ENCODE measurements around the gene RNASEH2A.

RNASEH2A gene

GRCh38 chr19:12806242-12807081 lies at the start of gene RNASEH2A:
Gene RNASEH2A, plus strand, starts transcription at chr19:12806584. Its CDS starts 90 bp downstream, at chr19:12806674.
- peak in 2 of 3 donors; percentile 67 to 75 for DNase-seq (ENCODE audit: low read depth in 3 of 3, low spot score in 1 of 3)

- DNase-seq (ENCODE audit: low read depth in 3 of 3, low spot score in 1 of 3): peak in 1 of 3 donors; percentile 53
Observed at GRCh38 chr19:12757544-12758274, 48.7 kb upstream of the RNASEH2A start.

GRCh38 chr19:12759686-12760085 lies 46.7 kb upstream of the RNASEH2A start:
- no peak for DNase-seq (ENCODE audit: low read depth in 3 of 3, low spot score in 1 of 3)

GRCh38 chr19:12763100-12763499 lies 43.3 kb upstream of the RNASEH2A start:
- DNase-seq (ENCODE audit: low read depth in 3 of 3, low spot score in 1 of 3): no peak

DNA sequence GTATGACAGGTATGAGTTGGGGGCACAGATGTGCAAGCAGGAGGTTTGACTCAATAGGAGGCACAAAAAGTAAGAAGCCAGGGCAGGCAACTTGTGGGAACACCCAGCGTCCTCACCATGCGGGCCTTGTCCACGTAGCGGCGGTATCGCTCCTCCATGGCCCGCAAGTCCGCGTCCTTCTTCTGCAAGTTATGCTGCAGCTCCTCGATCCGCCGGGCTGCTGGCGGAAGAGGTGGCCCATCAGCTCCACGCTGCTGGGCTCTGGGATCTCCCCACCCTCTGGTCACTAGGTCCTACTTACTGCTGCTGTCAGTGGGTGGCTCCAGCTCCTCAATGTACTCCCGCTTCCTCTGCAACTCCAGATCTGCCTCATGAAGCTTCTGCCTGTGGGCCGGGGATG lies 41.7 kb upstream of the RNASEH2A start:
- DNase-seq (ENCODE audit: low read depth in 3 of 3, low spot score in 1 of 3): no peak

DNA sequence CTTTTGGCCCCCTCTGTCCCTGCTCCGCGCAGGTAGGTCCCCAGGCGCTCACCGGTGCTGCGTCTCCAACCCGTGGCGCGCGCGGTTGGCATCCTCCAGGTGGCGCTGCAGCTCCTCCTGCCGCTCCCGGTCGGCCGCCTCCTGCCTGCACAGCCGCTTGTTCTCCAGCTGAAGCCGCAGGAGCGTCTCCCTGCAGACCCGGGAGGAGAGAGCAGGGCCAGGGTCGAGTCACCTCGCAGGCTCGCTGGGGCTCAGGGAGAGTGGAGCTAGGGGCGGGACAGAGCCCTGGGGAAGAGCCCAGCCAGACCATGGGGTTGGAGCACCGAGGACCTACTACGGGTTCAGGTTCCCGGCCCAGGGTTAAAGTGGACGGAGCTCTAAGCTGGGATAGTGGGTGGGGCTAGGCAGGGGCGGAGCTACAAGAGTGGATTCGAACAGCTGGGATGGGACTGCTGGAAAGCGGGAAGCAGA lies 40.3 kb upstream of the RNASEH2A start:
- peak in 2 of 3 donors; percentile 64 to 75 for DNase-seq (ENCODE audit: low read depth in 3 of 3, low spot score in 1 of 3)

DNA sequence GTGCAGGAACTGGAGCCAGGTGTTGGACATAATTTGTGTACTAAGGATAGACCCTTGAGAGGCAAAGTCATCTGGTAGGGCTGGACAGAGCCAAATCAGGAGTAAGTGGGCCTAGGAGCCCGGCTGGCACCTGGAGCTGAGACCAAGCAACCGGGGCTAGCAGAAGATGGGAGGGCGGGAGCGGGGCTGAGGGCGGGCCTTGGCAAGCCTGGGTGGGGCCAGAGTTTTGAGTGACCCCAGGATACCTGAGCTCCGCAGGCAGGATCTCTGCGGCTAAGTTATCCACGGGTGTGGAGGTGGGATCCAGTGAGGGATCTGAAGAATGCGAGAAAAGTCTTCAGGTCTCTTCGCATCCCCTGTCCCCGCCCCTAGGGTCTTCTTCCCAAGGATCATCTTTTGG lies 39.2 kb upstream of the RNASEH2A start:
- no peak for DNase-seq (ENCODE audit: low read depth in 3 of 3, low spot score in 1 of 3)

GRCh38 chr19:12767666-12768065 lies 38.7 kb upstream of the RNASEH2A start:
- no peak for DNase-seq (ENCODE audit: low read depth in 3 of 3, low spot score in 1 of 3)

DNA sequence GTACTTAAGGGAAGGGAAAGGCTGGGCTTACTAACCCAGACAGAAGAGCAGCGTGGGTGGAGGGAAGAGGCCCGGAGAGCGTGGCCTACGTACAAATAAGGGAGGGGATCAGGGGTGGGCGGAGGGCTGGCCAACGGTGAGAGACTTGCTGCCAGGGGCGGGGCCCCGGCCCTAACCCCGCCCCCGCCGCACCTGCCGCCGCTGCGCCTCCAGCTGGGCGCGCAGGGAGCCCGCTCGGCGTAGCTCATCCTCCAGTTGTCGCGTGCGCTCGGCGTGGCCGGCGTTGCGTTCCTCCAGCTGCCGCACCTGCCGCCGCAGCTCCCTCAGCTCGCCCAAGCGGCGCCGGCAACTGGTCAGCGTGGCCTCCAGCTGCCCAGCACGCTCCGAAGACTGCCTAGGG lies 36.7 kb upstream of the RNASEH2A start:
- peak in 1 of 3 donors; percentile 43 for DNase-seq (ENCODE audit: low read depth in 3 of 3, low spot score in 1 of 3)

DNA sequence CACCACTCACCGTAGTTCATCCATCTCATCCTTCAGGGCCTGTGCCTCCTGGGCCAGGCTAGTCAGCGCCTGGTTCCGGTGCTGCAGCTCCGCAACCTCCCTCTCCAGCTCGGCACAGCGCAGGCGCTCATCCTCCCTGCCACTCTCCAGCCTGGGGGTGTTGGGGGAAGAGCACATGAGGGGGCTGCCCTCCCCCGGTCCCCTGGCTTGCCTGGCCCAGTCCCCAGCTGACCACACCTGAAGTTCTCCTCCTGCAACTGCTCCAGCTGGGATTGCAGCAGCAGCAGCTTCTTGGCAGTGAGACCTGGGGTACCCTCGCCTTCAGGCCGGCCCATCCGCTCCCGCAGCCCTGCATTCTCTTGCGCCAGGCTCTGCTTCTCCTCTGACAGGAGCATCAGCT lies 35.5 kb upstream of the RNASEH2A start:
- DNase-seq (ENCODE audit: low read depth in 3 of 3, low spot score in 1 of 3): no peak

DNA sequence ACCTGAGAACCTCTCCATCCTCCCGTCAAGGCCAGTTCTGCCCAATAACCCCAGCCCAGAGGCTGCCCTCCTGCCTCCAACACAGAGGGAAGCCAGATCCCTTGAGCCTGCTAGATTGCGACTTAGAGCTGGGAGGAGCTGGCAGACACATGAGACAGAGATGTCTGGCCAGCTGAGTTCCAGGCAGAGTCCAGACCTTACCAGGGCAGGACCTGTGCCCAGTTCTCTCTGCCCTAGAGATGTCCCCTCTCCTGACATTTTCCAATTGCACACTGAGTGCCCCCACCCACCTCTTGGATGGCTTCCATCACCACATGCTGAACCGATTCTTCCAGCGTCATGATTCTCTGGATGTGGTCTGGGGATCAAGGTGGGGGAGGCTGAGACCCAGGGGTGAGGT lies 34.1 kb upstream of the RNASEH2A start:
- DNase-seq (ENCODE audit: low read depth in 3 of 3, low spot score in 1 of 3): no peak

GRCh38 chr19:12773571-12773970 lies 32.8 kb upstream of the RNASEH2A start:
- no peak for DNase-seq (ENCODE audit: low read depth in 3 of 3, low spot score in 1 of 3)

DNA sequence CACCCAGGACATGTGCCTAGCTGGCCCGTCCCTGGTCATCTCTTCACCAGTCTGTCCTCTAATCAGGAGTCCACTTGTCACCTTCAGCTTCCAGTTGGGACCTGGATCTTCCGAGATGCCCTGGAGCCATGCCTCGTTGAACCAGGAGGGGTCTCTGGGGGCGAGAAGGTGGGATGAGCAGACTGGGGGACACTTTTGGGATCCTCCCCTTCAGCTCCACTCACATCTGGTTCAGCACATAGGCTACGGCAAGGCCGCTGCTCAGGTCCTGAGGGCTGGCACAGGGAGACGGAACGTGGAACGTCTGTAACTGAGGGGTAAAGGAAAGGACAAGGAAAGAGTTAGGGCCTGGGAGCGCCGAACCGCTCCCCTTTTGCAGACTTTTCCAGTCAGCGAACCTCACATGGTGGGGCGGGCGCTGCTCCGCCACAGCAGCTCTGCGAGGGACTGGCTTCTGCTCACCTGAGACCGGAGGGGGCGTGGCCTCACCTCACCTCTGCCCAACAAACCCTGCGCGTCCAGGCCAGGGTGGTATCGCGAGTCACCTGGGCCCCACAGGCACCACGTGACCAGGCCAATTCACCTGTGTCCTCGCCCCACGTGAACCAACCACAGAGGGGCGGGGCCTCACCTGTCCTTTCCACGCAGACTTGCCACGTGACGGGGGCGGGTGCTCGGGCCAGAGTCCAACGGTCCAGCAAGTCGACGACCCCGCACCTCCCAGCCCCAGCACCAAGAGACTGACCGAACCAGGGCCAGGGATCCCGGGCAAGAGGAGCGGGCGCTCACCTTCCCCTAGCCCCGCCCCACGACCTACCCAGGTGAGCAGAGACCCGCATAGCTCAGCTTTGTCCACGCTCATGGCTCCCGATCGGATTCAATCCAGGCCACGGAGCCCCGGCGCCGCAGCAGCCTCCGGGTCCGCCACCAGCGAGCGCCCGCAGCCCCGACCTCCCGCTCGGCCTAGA lies 31.5 kb upstream of the RNASEH2A start, which contains the start of gene HOOK2:
Gene HOOK2, minus strand, starts transcription at position 965 of the 968 bp plus-strand sequence. Its CDS starts 103 bp downstream, at position 862.
- no peak for DNase-seq (ENCODE audit: low read depth in 3 of 3, low spot score in 1 of 3)

GRCh38 chr19:12777217-12778016 lies 29.0 kb upstream of the RNASEH2A start:
- DNase-seq (ENCODE audit: low read depth in 3 of 3, low spot score in 1 of 3): peak in 2 of 3 donors; percentile 67 to 79

GRCh38 chr19:12778017-12778904 lies 28.1 kb upstream of the RNASEH2A start:
- peak in 1 of 3 donors; percentile 31 for DNase-seq (ENCODE audit: low read depth in 3 of 3, low spot score in 1 of 3)

- DNase-seq (ENCODE audit: low read depth in 3 of 3, low spot score in 1 of 3): no peak
Observed at GRCh38 chr19:12778905-12779161, 27.6 kb upstream of the RNASEH2A start.

- no peak for DNase-seq (ENCODE audit: low read depth in 3 of 3, low spot score in 1 of 3)
Observed at GRCh38 chr19:12779162-12779993, 27.0 kb upstream of the RNASEH2A start.

DNA sequence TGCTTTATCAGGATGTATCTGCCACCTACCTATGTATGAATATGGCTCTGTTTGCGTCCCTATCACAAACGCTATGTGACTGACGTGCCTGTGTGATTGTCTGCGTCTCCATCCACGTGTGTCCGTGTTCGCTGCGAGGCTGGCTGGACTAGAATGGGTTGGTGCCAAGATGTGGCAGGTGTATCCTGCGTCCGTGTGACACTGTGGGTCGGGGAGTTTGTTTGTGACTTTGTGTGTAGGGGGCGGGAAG lies 24.3 kb upstream of the RNASEH2A start:
- no peak for DNase-seq (ENCODE audit: low read depth in 3 of 3, low spot score in 1 of 3)
